Neuron (in vitro differentiated cells): Measurements from ENCODE around the gene AUNIP.

Experiments
- H2AFZ ChIP-seq: one replicate; pipeline ENCODE4 v1.6.1; 2013; ENCODE audit warnings: low read depth, mild to moderate bottlenecking, inconsistent platforms, low read length, moderate library complexity
- H3K27me3 ChIP-seq: one replicate; pipeline ENCODE4 v1.6.1; 2013; ENCODE audit warnings: low read length; ENCODE audit not compliant: insufficient read depth
- H3K36me3 ChIP-seq: one replicate; pipeline ENCODE4 v1.6.1; 2013; ENCODE audit warnings: low read length; ENCODE audit not compliant: insufficient read depth
- H3K4me1 ChIP-seq: one replicate; pipeline ENCODE4 v1.6.1; 2013; ENCODE audit warnings: low read length; ENCODE audit not compliant: insufficient read depth
- H3K4me3 ChIP-seq: 2 replicates; pipeline ENCODE4 v1.5.1; 2013; ENCODE audit warnings: mild to moderate bottlenecking, low read length, moderate library complexity
- H3K9me3 ChIP-seq: one replicate; pipeline ENCODE4 v1.6.1; 2013; ENCODE audit warnings: low read length

The AUNIP gene

DNA sequence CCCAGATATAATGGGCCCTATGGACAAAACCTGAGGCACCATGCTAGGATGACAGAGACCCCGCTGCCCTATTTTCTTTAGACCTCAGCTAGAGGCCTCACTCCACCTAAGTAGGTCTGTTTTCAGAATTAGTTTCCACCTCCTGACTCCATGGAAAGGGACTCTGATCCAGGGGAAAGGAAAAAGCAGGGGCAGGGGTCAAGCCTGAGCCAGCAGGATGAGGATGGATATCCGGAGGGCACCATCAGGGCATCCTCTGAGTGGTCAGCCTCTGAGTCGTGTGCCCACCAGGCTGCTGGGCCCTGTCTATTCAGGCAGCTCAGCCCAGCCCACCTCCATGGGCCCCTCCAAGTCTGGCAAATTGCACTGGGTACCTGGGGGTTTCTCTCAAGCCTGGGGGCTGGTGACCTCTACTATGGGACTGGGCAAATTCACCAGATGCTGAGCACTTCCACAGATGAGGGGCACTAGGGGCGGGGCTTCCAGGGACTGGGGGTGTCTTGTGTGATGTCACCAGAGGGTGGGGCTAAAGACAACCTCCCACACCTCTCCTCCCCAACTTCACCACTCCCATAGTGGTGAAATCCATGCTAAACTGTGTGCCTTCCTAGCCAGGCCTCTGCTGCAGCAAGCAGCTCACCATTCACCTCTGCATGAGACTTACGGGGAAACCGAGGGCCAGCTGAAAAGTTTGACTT is 10.8 kb upstream of the AUNIP start:
- H2AFZ ChIP-seq: no peak overlapping the region

DNA sequence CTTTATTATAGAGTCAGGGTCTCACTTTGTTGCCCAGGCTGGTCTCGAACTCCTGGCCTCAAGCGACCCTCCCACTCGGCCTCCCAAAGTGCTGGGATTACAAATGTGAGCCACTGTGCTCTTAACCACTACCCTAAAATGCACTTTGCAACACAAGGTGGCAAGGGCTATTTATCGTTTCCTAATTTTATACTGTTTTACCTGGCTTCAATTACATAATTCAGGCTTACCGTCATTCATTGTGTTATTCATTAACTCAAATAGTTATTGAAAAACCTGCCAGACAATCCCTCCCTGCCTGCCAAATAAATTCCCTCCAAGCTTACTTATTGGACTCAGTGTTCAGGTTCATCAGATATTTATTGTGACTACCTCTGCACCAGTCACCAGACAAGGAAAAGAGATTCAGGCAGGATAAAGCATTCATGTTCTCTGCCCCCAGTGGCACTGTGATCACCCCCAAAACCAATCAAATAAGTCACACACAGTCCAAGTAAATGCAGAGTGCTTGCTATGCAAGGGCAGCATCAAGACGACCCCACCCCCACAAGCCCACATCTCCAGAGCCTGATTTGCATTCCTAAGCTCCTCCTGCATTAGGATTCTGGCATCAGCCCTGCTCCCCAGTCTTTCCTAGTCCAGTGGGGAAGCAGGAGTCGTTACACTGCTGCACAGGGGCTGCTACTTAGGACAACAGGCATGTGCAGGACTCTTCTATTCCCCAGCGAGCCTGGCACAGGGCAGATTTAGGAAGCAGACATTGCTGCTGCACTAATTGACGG is 8.1 kb upstream of the AUNIP start:
- no peaks in the 10 kb centered on the region for H3K27me3 ChIP-seq
- H3K4me3 ChIP-seq: no peak overlapping the region
- no peaks in the 10 kb centered on the region for H3K9me3 ChIP-seq
- no peak overlapping the region for H2AFZ ChIP-seq
- peaks cover 7% of the 10 kb centered on the region for H3K36me3 ChIP-seq
- H3K4me1 ChIP-seq: peaks cover 13% of the 10 kb centered on the region

More for the DNA sequence above, 10.8 kb upstream of the AUNIP start:
- no peaks in the 10 kb centered on the region for H3K36me3 ChIP-seq
- H3K27me3 ChIP-seq: no peaks in the 10 kb centered on the region
- peaks cover 25% of the 10 kb centered on the region for H3K4me1 ChIP-seq
- H3K9me3 ChIP-seq: no peaks in the 10 kb centered on the region
- H3K4me3 ChIP-seq: no peak overlapping the region

- H2AFZ ChIP-seq: no peak overlapping the region
- H3K4me1 ChIP-seq: peaks cover 9% of the 10 kb centered on the region
- H3K9me3 ChIP-seq: no peaks in the 10 kb centered on the region
- no peak overlapping the region for H3K4me3 ChIP-seq
- peaks cover 7% of the 10 kb centered on the region for H3K36me3 ChIP-seq
- H3K27me3 ChIP-seq: no peaks in the 10 kb centered on the region
Measured at GRCh38 chr1:25866288-25866687, 7.0 kb upstream of the AUNIP start.

DNA sequence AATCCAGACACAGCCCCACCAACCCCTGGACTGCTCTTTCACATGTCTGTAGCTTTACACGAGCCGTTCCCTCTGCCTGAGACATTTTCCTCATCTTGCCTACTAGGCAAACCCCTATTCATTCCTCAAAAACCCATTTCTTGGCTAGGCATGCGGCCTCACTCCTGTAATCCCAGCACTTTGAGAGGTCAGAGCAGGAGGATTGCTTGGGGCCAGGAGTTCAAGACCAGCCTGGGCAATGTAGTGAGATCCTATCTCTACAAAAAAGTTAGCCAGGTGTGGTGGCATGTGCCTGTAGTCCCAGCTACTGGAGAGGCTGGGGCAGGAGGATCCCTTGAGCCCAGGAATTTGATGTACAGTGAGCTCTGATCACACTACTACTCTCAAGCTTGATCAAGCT is 5.2 kb upstream of the AUNIP start:
- Histone ChIP-seq H3K4me1 (peaks cover 14% of the 10 kb centered on the region), H2AFZ (no peak overlapping the region), H3K9me3 (no peaks in the 10 kb centered on the region), H3K4me3 (no peak overlapping the region), H3K36me3 (peaks cover 7% of the 10 kb centered on the region), H3K27me3 (no peaks in the 10 kb centered on the region)

GRCh38 chr1:25863486-25864262 is 4.4 kb upstream of the AUNIP start:
- Histone ChIP-seq H3K9me3 (no peaks in the 10 kb centered on the region), H3K36me3 (peaks cover 7% of the 10 kb centered on the region), H2AFZ (no peak overlapping the region), H3K27me3 (no peaks in the 10 kb centered on the region), H3K4me1 (peaks cover 17% of the 10 kb centered on the region), H3K4me3 (no peak overlapping the region)

DNA sequence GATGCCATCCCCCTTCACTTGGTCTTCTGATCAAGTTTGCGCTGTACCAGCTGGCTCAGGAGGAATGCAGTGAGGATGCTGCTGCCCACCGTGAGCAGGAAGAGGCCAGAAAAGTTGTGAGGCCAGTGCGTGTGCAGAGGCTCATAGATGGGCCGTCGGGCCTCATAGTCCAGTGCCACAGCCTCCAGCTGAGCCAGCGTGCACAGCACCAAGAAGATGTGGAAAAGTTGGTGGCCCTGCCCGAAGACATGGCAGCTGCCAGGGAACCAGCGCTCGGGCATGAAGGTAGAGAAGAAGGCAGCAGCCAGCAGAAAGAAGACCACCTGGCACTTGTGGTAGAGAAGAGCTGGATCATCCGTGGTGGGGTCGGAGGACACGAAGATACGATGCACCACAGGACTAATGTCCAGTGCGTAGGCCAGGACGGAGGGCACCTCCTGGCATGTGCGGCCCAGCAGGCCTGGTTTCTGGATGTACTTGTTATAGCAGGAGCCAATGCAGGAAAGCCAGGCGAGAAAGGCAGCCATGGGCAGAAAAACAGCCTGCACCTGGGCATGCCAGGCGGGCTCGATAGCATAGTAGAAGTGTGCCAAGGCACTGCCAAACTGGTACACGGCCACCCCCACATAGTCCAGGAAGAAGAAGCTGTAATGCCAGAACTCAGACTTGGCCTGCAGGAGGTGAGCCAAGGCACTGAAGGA is 3.7 kb upstream of the AUNIP start:
- Histone ChIP-seq H3K27me3 (no peaks in the 10 kb centered on the region), H3K4me3 (no peak overlapping the region), H3K9me3 (no peaks in the 10 kb centered on the region)

GRCh38 chr1:25861316-25862286 is 2.3 kb upstream of the AUNIP start:
- Histone ChIP-seq H3K4me3 (no peak overlapping the region), H3K36me3 (peaks cover 7% of the 10 kb centered on the region), H3K27me3 (no peaks in the 10 kb centered on the region), H3K4me1 (peaks cover 13% of the 10 kb centered on the region), H3K9me3 (no peaks in the 10 kb centered on the region), H2AFZ (no peak overlapping the region)

More for the DNA sequence above, 3.7 kb upstream of the AUNIP start:
- Histone ChIP-seq H3K36me3 (peaks cover 7% of the 10 kb centered on the region), H3K4me1 (peaks cover 20% of the 10 kb centered on the region), H2AFZ (no peak overlapping the region)

DNA sequence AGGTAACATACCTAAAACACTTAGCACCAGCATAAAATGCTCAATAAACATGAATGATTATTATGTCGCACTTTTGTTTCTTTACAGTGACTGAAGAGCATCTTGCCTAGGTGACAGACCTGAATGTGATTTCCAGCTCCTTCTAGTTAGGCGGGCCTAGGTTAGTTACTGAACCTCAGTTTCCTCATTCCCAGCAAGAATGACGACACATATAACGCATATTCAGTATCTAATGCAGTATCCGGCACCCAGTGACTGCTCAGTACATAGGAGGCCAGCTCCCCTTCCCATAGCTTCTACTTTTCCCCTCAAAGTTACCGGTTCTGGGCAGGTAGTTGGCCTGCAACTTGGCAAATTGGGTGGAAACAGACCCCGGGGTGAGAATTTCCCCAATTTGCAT is 763 bp downstream of the AUNIP start:
- Histone ChIP-seq H3K36me3 (peaks cover 7% of the 10 kb centered on the region), H3K4me3 (peak overlapping the region; percentile 75), H2AFZ (no peak overlapping the region), H3K4me1 (peaks cover 13% of the 10 kb centered on the region), H3K9me3 (no peaks in the 10 kb centered on the region), H3K27me3 (no peaks in the 10 kb centered on the region)

GRCh38 chr1:25856856-25857255 is 2.4 kb downstream of the AUNIP start:
- Histone ChIP-seq H3K27me3 (no peaks in the 10 kb centered on the region), H2AFZ (no peak overlapping the region), H3K4me1 (peaks cover 13% of the 10 kb centered on the region), H3K36me3 (no peaks in the 10 kb centered on the region), H3K9me3 (no peaks in the 10 kb centered on the region), H3K4me3 (no peak overlapping the region)

DNA sequence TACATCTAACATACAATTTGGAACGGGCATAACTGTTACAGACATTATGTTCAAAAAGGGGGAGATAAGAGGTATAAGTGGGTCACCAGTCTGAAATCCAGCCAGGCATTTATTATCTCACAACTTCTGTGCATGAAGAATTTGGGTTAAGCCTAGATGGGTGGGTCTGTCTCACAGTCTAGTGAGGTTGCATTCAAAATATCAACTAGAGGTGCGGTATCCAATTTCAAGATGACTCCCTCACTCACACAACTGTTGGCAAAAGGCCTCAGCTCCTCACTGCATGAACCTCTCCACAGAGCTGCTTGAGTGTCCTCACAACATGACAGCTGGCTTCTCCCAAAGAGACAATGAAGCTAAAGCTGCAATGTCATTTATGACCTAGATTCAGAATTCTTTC is 4.7 kb downstream of the AUNIP start:
- no peaks in the 10 kb centered on the region for H3K9me3 ChIP-seq
- H3K4me1 ChIP-seq: peaks cover 8% of the 10 kb centered on the region
- H3K27me3 ChIP-seq: no peaks in the 10 kb centered on the region
- H2AFZ ChIP-seq: no peak overlapping the region
- no peak overlapping the region for H3K4me3 ChIP-seq
- no peaks in the 10 kb centered on the region for H3K36me3 ChIP-seq

DNA sequence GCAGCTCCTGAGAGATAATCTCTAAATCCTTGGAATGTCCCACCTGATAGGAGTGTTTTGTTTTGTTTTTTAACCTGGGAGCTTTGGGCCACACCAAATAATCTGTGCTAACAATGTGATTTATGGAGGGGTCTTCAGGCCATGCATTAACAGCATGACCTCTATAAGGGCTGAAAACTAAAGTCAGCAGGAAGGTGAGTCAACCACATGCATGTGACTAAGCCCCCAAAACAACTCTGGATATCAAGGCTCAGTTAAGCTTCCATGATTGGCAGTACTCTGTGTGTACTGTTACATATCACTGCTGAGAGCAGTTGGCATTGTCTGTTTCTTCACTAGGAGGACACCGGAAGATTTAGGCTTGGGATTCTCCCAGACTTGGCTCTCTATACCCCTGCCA is 10.7 kb downstream of the AUNIP start:
- Histone ChIP-seq H3K4me1 (no peaks in the 10 kb centered on the region), H3K4me3 (no peak overlapping the region), H3K27me3 (no peaks in the 10 kb centered on the region), H2AFZ (no peak overlapping the region), H3K9me3 (no peaks in the 10 kb centered on the region), H3K36me3 (no peaks in the 10 kb centered on the region)

DNA sequence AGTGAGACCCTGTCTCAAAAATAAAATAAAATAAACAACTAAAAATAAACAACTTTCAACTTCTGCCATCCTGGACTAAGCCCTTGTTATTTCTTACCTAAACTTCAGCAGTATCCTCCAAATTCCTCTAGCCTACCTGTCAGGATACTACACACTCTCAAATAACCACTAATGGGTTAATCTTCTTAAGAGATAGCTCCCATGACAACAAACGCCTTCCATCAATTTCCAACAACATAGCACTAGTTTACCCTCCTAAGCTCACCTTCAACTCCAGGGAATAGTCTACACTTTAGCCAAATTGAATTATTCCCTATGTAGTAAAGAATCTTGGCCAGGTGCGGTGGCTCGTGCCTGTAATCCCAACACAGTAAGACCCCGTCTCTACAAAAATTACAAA is 11.3 kb downstream of the AUNIP start:
- Histone ChIP-seq H3K4me1 (no peaks in the 10 kb centered on the region), H3K9me3 (no peaks in the 10 kb centered on the region), H3K36me3 (no peaks in the 10 kb centered on the region), H2AFZ (no peak overlapping the region), H3K27me3 (no peaks in the 10 kb centered on the region), H3K4me3 (no peak overlapping the region)
